GM12878 (cell line): ENCODE data around the gene GDAP2.

ENCODE experiments used
- BHLHE40 ChIP-seq, 2 experiments: fragments of 450-650 bp in 1 of 2; IDR thresholded peaks; 2 replicates each; pipeline ENCODE4 v1.6.1; 2011 to 2017; ENCODE audit warnings: low read depth in 2 of 2, borderline replicate concordance in 1 of 2, improper control_type of control experiment in 1 of 2, low read length in 1 of 2, mild to moderate bottlenecking in 1 of 2
- GABPA ChIP-seq: IDR thresholded peaks from 2 replicates; pipeline ENCODE4 v1.6.1; 2014; ENCODE audit warnings: antibody characterized with exemption, low read depth, mild to moderate bottlenecking, inconsistent platforms
- NR2F1 ChIP-seq: fragments of 450-650 bp; conservative IDR thresholded peaks from 2 replicates; pipeline ENCODE4 v1.6.1; 2017; ENCODE audit warnings: mild to moderate bottlenecking
- NRF1 ChIP-seq: conservative IDR thresholded peaks from 2 replicates; pipeline ENCODE4 v1.6.1; 2011; ENCODE audit warnings: mild to moderate bottlenecking, low read depth, low read length, improper control_type of control experiment
- SRF ChIP-seq, 2 experiments: IDR thresholded peaks; 2 replicates each; pipeline ENCODE4 v1.6.1; 2011; ENCODE audit warnings: low read depth in 2 of 2, low read length in 2 of 2, mild to moderate bottlenecking in 1 of 2, moderate library complexity in 1 of 2
- SUZ12 ChIP-seq: fragments of 200-600 bp; sonication (generic); IDR thresholded peaks from one replicate; pipeline ENCODE4 v1.6.1; 2018; ENCODE audit warnings: antibody characterized with exemption, mild to moderate bottlenecking; ENCODE audit not compliant: unreplicated experiment
- TAF1 ChIP-seq: IDR thresholded peaks from 2 replicates; pipeline ENCODE4 v1.6.1; 2011; ENCODE audit warnings: mild to moderate bottlenecking, low read depth, low read length, borderline replicate concordance
- TF ChIP-seq, protein P1 (sequence below): IDR thresholded peaks from 2 replicates; pipeline ENCODE4 v1.6.1; 2012; ENCODE audit warnings: mild to moderate bottlenecking, low read depth, low read length
- TF ChIP-seq, protein P2 (sequence below), 3 experiments: IDR thresholded peaks in 2 of 3; conservative IDR thresholded peaks in 1 of 3; 2 replicates each; pipeline ENCODE4 v1.5.1; 2011; ENCODE audit warnings: low read depth in 3 of 3, low read length in 3 of 3, mild to moderate bottlenecking in 3 of 3, control low read depth in 2 of 3, moderate library complexity in 2 of 3, inconsistent platforms in 1 of 3, mixed read lengths in 1 of 3; ENCODE audit not compliant: control insufficient read depth in 2 of 3, insufficient read depth in 1 of 3; ENCODE audit errors: extremely low read depth in 1 of 3
- TF ChIP-seq, protein P3 (sequence below): IDR thresholded peaks from 2 replicates; pipeline ENCODE4 v1.6.1; 2011; ENCODE audit warnings: mild to moderate bottlenecking, low read depth, low read length, moderate library complexity; ENCODE audit not compliant: insufficient replicate concordance

DNA sequence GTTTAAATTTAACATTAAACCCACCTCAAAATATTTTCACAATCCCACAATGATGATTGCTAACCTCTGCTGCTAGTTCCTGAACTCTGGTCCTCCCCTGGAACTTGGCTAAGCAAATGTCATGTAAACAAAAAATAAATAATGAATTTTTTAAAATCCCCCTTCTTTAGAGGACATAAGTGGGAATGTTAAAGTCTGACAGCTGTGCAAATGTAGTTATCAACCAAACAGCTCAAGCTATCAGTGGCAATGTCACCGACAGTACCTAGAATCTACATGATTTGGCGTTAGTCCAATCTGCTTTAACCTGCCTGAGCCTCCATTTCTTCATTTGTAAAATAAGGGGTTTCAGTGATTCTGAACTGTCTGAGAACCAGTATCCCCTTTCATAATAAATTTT is 67.7 kb downstream of the GDAP2 start:
- no peak for TF ChIP-seq SUZ12
- TF ChIP-seq, protein P1, sequence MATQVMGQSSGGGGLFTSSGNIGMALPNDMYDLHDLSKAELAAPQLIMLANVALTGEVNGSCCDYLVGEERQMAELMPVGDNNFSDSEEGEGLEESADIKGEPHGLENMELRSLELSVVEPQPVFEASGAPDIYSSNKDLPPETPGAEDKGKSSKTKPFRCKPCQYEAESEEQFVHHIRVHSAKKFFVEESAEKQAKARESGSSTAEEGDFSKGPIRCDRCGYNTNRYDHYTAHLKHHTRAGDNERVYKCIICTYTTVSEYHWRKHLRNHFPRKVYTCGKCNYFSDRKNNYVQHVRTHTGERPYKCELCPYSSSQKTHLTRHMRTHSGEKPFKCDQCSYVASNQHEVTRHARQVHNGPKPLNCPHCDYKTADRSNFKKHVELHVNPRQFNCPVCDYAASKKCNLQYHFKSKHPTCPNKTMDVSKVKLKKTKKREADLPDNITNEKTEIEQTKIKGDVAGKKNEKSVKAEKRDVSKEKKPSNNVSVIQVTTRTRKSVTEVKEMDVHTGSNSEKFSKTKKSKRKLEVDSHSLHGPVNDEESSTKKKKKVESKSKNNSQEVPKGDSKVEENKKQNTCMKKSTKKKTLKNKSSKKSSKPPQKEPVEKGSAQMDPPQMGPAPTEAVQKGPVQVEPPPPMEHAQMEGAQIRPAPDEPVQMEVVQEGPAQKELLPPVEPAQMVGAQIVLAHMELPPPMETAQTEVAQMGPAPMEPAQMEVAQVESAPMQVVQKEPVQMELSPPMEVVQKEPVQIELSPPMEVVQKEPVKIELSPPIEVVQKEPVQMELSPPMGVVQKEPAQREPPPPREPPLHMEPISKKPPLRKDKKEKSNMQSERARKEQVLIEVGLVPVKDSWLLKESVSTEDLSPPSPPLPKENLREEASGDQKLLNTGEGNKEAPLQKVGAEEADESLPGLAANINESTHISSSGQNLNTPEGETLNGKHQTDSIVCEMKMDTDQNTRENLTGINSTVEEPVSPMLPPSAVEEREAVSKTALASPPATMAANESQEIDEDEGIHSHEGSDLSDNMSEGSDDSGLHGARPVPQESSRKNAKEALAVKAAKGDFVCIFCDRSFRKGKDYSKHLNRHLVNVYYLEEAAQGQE = no peak
- TF ChIP-seq, protein P2, sequence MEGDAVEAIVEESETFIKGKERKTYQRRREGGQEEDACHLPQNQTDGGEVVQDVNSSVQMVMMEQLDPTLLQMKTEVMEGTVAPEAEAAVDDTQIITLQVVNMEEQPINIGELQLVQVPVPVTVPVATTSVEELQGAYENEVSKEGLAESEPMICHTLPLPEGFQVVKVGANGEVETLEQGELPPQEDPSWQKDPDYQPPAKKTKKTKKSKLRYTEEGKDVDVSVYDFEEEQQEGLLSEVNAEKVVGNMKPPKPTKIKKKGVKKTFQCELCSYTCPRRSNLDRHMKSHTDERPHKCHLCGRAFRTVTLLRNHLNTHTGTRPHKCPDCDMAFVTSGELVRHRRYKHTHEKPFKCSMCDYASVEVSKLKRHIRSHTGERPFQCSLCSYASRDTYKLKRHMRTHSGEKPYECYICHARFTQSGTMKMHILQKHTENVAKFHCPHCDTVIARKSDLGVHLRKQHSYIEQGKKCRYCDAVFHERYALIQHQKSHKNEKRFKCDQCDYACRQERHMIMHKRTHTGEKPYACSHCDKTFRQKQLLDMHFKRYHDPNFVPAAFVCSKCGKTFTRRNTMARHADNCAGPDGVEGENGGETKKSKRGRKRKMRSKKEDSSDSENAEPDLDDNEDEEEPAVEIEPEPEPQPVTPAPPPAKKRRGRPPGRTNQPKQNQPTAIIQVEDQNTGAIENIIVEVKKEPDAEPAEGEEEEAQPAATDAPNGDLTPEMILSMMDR (IDR thresholded peaks at IDR 0.05 in 2 of 3, conservative IDR thresholded peaks at IDR 0.05 in 1 of 3; ENCODE audit: control insufficient read depth in 2 of 3, extremely low read depth in 1 of 3, insufficient read depth in 1 of 3, low read depth in 3 of 3, low read length in 3 of 3) = no peak
- TF ChIP-seq SRF (IDR thresholded peaks at IDR 0.05; ENCODE audit: low read depth in 2 of 2, low read length in 2 of 2) = no peak
- TF ChIP-seq NRF1 = no peak
- no peak for TF ChIP-seq NR2F1
- TF ChIP-seq, protein P3, sequence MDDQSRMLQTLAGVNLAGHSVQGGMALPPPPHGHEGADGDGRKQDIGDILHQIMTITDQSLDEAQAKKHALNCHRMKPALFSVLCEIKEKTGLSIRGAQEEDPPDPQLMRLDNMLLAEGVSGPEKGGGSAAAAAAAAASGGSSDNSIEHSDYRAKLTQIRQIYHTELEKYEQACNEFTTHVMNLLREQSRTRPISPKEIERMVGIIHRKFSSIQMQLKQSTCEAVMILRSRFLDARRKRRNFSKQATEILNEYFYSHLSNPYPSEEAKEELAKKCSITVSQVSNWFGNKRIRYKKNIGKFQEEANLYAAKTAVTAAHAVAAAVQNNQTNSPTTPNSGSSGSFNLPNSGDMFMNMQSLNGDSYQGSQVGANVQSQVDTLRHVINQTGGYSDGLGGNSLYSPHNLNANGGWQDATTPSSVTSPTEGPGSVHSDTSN = no peak
- TF ChIP-seq BHLHE40 (IDR thresholded peaks at IDR 0.05; ENCODE audit: borderline replicate concordance in 1 of 2, low read depth in 2 of 2, low read length in 1 of 2) = no peak
- TF ChIP-seq TAF1 = no peak
- no peak for TF ChIP-seq GABPA
